ENCODE measurements around the gene MOBP. TPM values are rescaled to one million over a fixed set of nuclear protein-coding genes. Genes with fewer than 3 reads are reported as not detected.

The MOBP gene
- total and polyA plus RNA-seq, 2 experiments from 2014 or later: not detected

DNA sequence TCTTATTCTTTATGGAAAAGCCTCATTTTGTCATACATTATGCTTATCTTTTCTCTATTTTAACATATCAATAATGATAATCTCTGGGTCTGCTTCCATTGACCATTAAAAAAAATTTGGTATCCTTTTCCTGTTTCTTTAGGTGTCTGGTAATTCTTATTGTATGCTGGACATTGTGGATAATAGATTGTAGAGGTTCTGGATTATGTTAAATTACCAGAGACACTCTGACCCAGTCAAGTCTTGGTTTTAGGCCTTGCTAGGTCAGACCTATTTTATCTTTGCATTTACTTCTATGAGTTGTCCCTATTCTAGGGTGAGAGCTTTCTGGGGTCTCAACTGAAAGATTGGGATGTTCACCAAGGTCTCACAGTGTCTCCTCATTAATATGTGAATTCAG is 9.3 kb downstream of the MOBP start:
- Histone ChIP-seq H3K4me2 (no peak overlapping the region), H2AFZ (no peak overlapping the region), H3K4me3 (no peak overlapping the region), H3K36me3 (ENCODE audit: insufficient read depth) (no peaks in the 10 kb centered on the region), H4K20me1 (replicated peaks; ENCODE audit: insufficient read depth) (no peaks in the 10 kb centered on the region), H3K4me1 (ENCODE audit: insufficient read depth) (peaks cover 11% of the 10 kb centered on the region; the same call in 1 of the 2 replicates), H3K27ac (ENCODE audit: low read depth) (no peak overlapping the region), H3K9me2 (ENCODE audit: insufficient read depth) (peaks cover 4% of the 10 kb centered on the region), H3F3A (replicated peaks; ENCODE audit: low read depth) (no peaks in the 10 kb centered on the region), H3K79me2 (replicated peaks; ENCODE audit: insufficient read depth) (no peaks in the 10 kb centered on the region), H3K27me3 (ENCODE audit: insufficient read depth) (no peaks in the 10 kb centered on the region)
- ATAC-seq (no peak), DNase-seq (ENCODE audit: low spot score) (no peak)
- TF ChIP-seq ZNF331 (CRISPR knock-in tag; IDR thresholded peaks at IDR 0.05; ENCODE audit: low read depth) (no peak), STAT1 (IDR thresholded peaks at IDR 0.05; ENCODE audit: unreplicated experiment) (no peak), NANOG (IDR thresholded peaks at IDR 0.05; ENCODE audit: borderline replicate concordance) (no peak), JUNB (IDR thresholded peaks at IDR 0.05; ENCODE audit: unreplicated experiment) (no peak), EZH2 (IDR thresholded peaks at IDR 0.05; ENCODE audit: low read depth, unreplicated experiment) (no peak), ZNF114 (CRISPR knock-in tag; IDR thresholded peaks at IDR 0.05) (no peak), EZH2phosphoT487 (IDR thresholded peaks at IDR 0.05; ENCODE audit: unreplicated experiment) (no peak), POLR2AphosphoS5 (IDR thresholded peaks at IDR 0.05; ENCODE audit: low read depth) (no peak)
- TF ChIP-seq, protein P1, sequence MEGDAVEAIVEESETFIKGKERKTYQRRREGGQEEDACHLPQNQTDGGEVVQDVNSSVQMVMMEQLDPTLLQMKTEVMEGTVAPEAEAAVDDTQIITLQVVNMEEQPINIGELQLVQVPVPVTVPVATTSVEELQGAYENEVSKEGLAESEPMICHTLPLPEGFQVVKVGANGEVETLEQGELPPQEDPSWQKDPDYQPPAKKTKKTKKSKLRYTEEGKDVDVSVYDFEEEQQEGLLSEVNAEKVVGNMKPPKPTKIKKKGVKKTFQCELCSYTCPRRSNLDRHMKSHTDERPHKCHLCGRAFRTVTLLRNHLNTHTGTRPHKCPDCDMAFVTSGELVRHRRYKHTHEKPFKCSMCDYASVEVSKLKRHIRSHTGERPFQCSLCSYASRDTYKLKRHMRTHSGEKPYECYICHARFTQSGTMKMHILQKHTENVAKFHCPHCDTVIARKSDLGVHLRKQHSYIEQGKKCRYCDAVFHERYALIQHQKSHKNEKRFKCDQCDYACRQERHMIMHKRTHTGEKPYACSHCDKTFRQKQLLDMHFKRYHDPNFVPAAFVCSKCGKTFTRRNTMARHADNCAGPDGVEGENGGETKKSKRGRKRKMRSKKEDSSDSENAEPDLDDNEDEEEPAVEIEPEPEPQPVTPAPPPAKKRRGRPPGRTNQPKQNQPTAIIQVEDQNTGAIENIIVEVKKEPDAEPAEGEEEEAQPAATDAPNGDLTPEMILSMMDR (conservative IDR thresholded peaks at IDR 0.05; ENCODE audit: low read depth in 2 of 2): no peak
- TF ChIP-seq, protein P2, sequence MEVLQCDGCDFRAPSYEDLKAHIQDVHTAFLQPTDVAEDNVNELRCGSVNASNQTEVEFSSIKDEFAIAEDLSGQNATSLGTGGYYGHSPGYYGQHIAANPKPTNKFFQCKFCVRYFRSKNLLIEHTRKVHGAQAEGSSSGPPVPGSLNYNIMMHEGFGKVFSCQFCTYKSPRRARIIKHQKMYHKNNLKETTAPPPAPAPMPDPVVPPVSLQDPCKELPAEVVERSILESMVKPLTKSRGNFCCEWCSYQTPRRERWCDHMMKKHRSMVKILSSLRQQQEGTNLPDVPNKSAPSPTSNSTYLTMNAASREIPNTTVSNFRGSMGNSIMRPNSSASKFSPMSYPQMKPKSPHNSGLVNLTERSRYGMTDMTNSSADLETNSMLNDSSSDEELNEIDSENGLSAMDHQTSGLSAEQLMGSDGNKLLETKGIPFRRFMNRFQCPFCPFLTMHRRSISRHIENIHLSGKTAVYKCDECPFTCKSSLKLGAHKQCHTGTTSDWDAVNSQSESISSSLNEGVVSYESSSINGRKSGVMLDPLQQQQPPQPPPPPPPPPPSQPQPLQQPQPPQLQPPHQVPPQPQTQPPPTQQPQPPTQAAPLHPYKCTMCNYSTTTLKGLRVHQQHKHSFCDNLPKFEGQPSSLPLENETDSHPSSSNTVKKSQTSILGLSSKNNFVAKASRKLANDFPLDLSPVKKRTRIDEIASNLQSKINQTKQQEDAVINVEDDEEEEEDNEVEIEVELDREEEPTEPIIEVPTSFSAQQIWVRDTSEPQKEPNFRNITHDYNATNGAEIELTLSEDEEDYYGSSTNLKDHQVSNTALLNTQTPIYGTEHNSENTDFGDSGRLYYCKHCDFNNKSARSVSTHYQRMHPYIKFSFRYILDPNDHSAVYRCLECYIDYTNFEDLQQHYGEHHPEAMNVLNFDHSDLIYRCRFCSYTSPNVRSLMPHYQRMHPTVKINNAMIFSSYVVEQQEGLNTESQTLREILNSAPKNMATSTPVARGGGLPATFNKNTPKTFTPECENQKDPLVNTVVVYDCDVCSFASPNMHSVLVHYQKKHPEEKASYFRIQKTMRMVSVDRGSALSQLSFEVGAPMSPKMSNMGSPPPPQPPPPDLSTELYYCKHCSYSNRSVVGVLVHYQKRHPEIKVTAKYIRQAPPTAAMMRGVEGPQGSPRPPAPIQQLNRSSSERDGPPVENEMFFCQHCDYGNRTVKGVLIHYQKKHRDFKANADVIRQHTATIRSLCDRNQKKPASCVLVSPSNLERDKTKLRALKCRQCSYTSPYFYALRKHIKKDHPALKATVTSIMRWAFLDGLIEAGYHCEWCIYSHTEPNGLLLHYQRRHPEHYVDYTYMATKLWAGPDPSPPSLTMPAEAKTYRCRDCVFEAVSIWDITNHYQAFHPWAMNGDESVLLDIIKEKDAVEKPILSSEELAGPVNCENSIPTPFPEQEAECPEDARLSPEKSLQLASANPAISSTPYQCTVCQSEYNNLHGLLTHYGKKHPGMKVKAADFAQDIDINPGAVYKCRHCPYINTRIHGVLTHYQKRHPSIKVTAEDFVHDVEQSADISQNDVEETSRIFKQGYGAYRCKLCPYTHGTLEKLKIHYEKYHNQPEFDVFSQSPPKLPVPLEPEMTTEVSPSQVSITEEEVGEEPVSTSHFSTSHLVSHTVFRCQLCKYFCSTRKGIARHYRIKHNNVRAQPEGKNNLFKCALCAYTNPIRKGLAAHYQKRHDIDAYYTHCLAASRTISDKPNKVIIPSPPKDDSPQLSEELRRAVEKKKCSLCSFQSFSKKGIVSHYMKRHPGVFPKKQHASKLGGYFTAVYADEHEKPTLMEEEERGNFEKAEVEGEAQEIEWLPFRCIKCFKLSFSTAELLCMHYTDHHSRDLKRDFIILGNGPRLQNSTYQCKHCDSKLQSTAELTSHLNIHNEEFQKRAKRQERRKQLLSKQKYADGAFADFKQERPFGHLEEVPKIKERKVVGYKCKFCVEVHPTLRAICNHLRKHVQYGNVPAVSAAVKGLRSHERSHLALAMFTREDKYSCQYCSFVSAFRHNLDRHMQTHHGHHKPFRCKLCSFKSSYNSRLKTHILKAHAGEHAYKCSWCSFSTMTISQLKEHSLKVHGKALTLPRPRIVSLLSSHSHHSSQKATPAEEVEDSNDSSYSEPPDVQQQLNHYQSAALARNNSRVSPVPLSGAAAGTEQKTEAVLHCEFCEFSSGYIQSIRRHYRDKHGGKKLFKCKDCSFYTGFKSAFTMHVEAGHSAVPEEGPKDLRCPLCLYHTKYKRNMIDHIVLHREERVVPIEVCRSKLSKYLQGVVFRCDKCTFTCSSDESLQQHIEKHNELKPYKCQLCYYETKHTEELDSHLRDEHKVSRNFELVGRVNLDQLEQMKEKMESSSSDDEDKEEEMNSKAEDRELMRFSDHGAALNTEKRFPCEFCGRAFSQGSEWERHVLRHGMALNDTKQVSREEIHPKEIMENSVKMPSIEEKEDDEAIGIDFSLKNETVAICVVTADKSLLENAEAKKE (CRISPR knock-in tag; IDR thresholded peaks at IDR 0.05): no peak
- TF ChIP-seq, protein P3, sequence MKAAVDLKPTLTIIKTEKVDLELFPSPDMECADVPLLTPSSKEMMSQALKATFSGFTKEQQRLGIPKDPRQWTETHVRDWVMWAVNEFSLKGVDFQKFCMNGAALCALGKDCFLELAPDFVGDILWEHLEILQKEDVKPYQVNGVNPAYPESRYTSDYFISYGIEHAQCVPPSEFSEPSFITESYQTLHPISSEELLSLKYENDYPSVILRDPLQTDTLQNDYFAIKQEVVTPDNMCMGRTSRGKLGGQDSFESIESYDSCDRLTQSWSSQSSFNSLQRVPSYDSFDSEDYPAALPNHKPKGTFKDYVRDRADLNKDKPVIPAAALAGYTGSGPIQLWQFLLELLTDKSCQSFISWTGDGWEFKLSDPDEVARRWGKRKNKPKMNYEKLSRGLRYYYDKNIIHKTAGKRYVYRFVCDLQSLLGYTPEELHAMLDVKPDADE (IDR thresholded peaks at IDR 0.05): no peak
- TF ChIP-seq, protein P4, sequence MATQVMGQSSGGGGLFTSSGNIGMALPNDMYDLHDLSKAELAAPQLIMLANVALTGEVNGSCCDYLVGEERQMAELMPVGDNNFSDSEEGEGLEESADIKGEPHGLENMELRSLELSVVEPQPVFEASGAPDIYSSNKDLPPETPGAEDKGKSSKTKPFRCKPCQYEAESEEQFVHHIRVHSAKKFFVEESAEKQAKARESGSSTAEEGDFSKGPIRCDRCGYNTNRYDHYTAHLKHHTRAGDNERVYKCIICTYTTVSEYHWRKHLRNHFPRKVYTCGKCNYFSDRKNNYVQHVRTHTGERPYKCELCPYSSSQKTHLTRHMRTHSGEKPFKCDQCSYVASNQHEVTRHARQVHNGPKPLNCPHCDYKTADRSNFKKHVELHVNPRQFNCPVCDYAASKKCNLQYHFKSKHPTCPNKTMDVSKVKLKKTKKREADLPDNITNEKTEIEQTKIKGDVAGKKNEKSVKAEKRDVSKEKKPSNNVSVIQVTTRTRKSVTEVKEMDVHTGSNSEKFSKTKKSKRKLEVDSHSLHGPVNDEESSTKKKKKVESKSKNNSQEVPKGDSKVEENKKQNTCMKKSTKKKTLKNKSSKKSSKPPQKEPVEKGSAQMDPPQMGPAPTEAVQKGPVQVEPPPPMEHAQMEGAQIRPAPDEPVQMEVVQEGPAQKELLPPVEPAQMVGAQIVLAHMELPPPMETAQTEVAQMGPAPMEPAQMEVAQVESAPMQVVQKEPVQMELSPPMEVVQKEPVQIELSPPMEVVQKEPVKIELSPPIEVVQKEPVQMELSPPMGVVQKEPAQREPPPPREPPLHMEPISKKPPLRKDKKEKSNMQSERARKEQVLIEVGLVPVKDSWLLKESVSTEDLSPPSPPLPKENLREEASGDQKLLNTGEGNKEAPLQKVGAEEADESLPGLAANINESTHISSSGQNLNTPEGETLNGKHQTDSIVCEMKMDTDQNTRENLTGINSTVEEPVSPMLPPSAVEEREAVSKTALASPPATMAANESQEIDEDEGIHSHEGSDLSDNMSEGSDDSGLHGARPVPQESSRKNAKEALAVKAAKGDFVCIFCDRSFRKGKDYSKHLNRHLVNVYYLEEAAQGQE (IDR thresholded peaks at IDR 0.05; ENCODE audit: unreplicated experiment): no peak
- peaks cover 8% of the 10 kb centered on the region; the same call in 1 of the 3 replicates for H3K36me3 Mint-ChIP-seq (ENCODE audit: low read depth)
- no peak overlapping the region for H3K4me3 Mint-ChIP-seq
- peaks cover 14% of the 10 kb centered on the region for H3K9me3 Mint-ChIP-seq
- H3K27ac Mint-ChIP-seq: no peak overlapping the region
- H3K27me3 Mint-ChIP-seq (ENCODE audit: insufficient read depth, low read depth, poor library complexity): peaks cover 2% of the 10 kb centered on the region
- peaks cover 11% of the 10 kb centered on the region for H3K4me1 Mint-ChIP-seq
